Measurements from ENCODE around the gene SORCS2. TPM values are rescaled to one million over a fixed set of nuclear protein-coding genes. Genes with fewer than 3 reads are reported as not detected.

The SORCS2 gene
- total and polyA plus RNA-seq, 2 of the 8 experiments (the other 6 are each of a cell fraction or from before 2014, with no cell fraction given) = 0.36 to 1.8 TPM

DNA sequence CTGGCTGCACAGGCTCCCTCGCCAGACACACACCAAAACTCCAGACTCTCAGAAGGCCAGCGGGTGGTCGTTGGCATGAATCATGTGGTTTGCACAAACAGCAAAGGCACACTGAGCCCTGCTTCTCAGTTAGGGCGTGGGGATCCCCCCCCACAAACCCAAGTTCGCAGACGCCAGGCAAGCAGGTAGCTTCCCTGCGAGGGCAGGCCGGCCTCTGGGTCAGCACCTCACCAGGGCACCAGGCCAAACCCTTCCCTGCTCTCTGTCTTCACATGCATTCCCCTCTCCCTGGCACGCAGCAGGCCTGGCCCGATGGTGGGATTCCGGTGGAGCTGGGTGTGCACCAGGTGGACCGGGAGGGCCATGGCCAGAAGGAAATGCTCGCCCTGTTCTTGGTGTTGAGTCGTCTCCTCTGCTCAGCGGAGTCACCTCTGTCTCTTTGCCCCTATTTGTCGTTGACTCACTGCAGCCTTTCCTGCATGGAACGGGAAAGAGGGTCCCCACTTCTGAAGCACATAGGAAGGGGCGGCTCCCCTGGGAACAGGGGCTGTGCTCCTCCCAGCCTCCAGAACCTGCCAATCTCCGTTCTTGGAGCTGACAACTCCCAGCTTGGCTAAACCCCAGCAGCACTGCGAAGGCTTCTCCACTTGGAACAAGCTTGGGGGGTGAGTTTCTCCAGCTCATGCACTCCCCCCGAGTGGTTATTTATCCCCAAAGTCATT is 51.4 kb downstream of the SORCS2 start:
- H3K4ac ChIP-seq (replicated peaks; ENCODE audit: insufficient read length, low read depth, low read length) = no peak overlapping the region
- H3K9ac ChIP-seq (replicated peaks in 1 of 4; ENCODE audit: extremely low read depth in 1 of 4, low read depth in 3 of 4, low read length in 3 of 4) = no peak overlapping the region
- H4K20me1 ChIP-seq (replicated peaks in 1 of 2; ENCODE audit: control insufficient read depth in 1 of 2, insufficient read depth in 2 of 2, low read length in 2 of 2) = no peaks in the 10 kb centered on the region
- H3K23me2 ChIP-seq (ENCODE audit: low read depth, low read length) = no peaks in the 10 kb centered on the region
- no peak overlapping the region for H4K5ac ChIP-seq (ENCODE audit: insufficient read length, low read depth, low read length)
- no peak overlapping the region for H2BK5ac ChIP-seq (ENCODE audit: low read depth, low read length)
- no peaks in the 10 kb centered on the region for H3K4me1 ChIP-seq (replicated peaks in 1 of 4; ENCODE audit: control insufficient read depth in 3 of 4, insufficient read depth in 4 of 4, low read length in 3 of 4)
- H3K14ac ChIP-seq (ENCODE audit: insufficient read length) = no peak overlapping the region
- no peak overlapping the region for H3K56ac ChIP-seq (replicated peaks; ENCODE audit: insufficient read length, low read depth, low read length)
- 88% methylated on average over 18 of the region's 21 CpGs; no CpG with 5 or more reads in 1 of the 2 experiments for WGBS, 2 experiments (ENCODE audit: extremely low coverage in 1 of 2, insufficient coverage in 1 of 2, insufficient read length in 1 of 2, insufficient replicate concordance in 2 of 2, low coverage in 1 of 2, low lambda C conversion rate in 2 of 2, missing lambda C conversion rate in 1 of 2)
- no peak overlapping the region for H2BK20ac ChIP-seq (ENCODE audit: low read length)
- H3K4me2 ChIP-seq (ENCODE audit: insufficient read depth in 1 of 2, low read depth in 2 of 2, low read length in 2 of 2) = no peak overlapping the region
- no peak overlapping the region for H3K4me3 ChIP-seq (ENCODE audit: extremely low read depth in 1 of 4, insufficient read depth in 2 of 4, low read depth in 3 of 4, low read length in 4 of 4)
- H3K23ac ChIP-seq (ENCODE audit: insufficient read length) = no peak overlapping the region
- H3K27me3 ChIP-seq (replicated peaks in 1 of 4; ENCODE audit: control insufficient read depth in 3 of 4, extremely low read depth in 1 of 4, insufficient read depth in 3 of 4, low read length in 3 of 4) = no peaks in the 10 kb centered on the region
- POLR2A ChIA-PET (ENCODE audit: partially characterized antibody) = no interaction called here
- H3K18ac ChIP-seq (ENCODE audit: extremely low read depth, low read length) = no peak overlapping the region
- no peak overlapping the region for H4K91ac ChIP-seq (replicated peaks; ENCODE audit: insufficient read length, low read length)
- no peak overlapping the region for H2BK12ac ChIP-seq (ENCODE audit: low read depth, low read length)
- H3K27ac ChIP-seq (ENCODE audit: low read depth, low read length) = no peak overlapping the region
- no peak for DNase-seq (ENCODE audit: low read depth in 1 of 2, low spot score in 2 of 2)
- TF ChIP-seq SP4 (IDR thresholded peaks at IDR 0.05; ENCODE audit: low read length) (no peak), HDAC2 (IDR thresholded peaks at IDR 0.05; ENCODE audit: borderline replicate concordance in 1 of 2, low read depth in 2 of 2, low read length in 2 of 2) (no peak), POU5F1 (IDR thresholded peaks at IDR 0.05; ENCODE audit: low read depth, low read length) (no peak), TEAD4 (IDR thresholded peaks at IDR 0.05; ENCODE audit: low read depth, low read length) (no peak), SIN3A (conservative IDR thresholded peaks at IDR 0.05 in 1 of 2, IDR thresholded peaks at IDR 0.05 in 1 of 2; ENCODE audit: low read depth in 1 of 2, low read length in 2 of 2) (no peak), GTF2F1 (IDR thresholded peaks at IDR 0.05; ENCODE audit: borderline replicate concordance, low read depth, low read length) (no peak), YY1 (IDR thresholded peaks at IDR 0.05; ENCODE audit: low read depth, low read length) (no peak), BRCA1 (IDR thresholded peaks at IDR 0.05; ENCODE audit: low read depth, low read length) (no peak), CREB1 (IDR thresholded peaks at IDR 0.05) (no peak), TAF7 (optimal IDR thresholded peaks at IDR 0.05; ENCODE audit: borderline replicate concordance, low read depth, low read length) (no peak), JUND (IDR thresholded peaks at IDR 0.05; ENCODE audit: low read length) (no peak), RNF2 (IDR thresholded peaks at IDR 0.05; ENCODE audit: borderline replicate concordance, low read depth, low read length, missing control alignments, poor library complexity, severe bottlenecking) (no peak), EP300 (IDR thresholded peaks at IDR 0.05; ENCODE audit: borderline replicate concordance in 1 of 2, low read depth in 2 of 2, low read length in 2 of 2) (no peak)
- no peaks in the 10 kb centered on the region for H3K79me2 ChIP-seq (ENCODE audit: control insufficient read depth in 1 of 2, insufficient read depth in 2 of 2, low read length in 2 of 2)
- FAIRE-seq = no peak
- H4K8ac ChIP-seq (ENCODE audit: extremely low read depth, insufficient read depth, low read length) = 0 out of 2 replicates have a peak overlapping the region, but pooled peaks have one; percentile 19
- CTCF ChIA-PET (ENCODE audit: partially characterized antibody) = interaction anchor here (1.2 to 1.7 kb wide), 6 partner anchors 10 to 466 kb away, joined by 3 to 6 read pairs (median 4); no protein-coding TSS in a partner anchor
- no peak overlapping the region for H2BK15ac ChIP-seq (ENCODE audit: low read length)
- H3K79me1 ChIP-seq (ENCODE audit: low read depth, low read length) = no peaks in the 10 kb centered on the region
- H2BK120ac ChIP-seq (replicated peaks; ENCODE audit: low read depth, low read length) = no peak overlapping the region
- H2AFZ ChIP-seq (ENCODE audit: low read length) = no peak overlapping the region
- no peak overlapping the region for H2AK5ac ChIP-seq (ENCODE audit: low read depth, low read length)
- H3K36me3 ChIP-seq (ENCODE audit: control insufficient read depth in 2 of 4, insufficient read depth in 4 of 4, low read length in 3 of 4) = no peaks in the 10 kb centered on the region
- H3K9me3 ChIP-seq (ENCODE audit: insufficient read depth in 2 of 2, low read depth in 1 of 2, low read length in 1 of 2) = peaks cover 0 to under 1% of the 10 kb centered on the region in 2 experiments; a peak in 2 of 4 replicates
